ENCODE measurements around the gene GLIS2.

GRCh38 chr16:4365615-4366014, 49.7 kb downstream of the GLIS2 start:
- TF ChIP-seq EZH2 (IDR thresholded peaks at IDR 0.05; ENCODE audit: low read length, missing control alignments) (no peak), CTCF (conservative IDR thresholded peaks at IDR 0.05 in 1 of 2, IDR thresholded peaks at IDR 0.05 in 1 of 2; ENCODE audit: low read depth in 1 of 2, low read length in 2 of 2) (no peak)

All from fibroblast of lung (primary cell).